Non-pigmented ciliary epithelial cell (primary cell): ENCODE results near the gene CFAP65.
A peak's percentile ranks its signal among the peaks of the same experiment; 100 is the strongest.

Experiments used
- DNase-seq: peaks from one replicate; pipeline ENCODE4 v3.0.0-alpha.2; 2010; ENCODE audit warnings: low read depth

Gene CFAP65

GRCh38 chr2:219030177-219030940 lies 11.0 kb downstream of the CFAP65 start:
- DNase-seq, result no peak

GRCh38 chr2:219029829-219030165 lies 11.5 kb downstream of the CFAP65 start:
- peak; percentile 32 for DNase-seq

GRCh38 chr2:219028996-219029828 lies 12.1 kb downstream of the CFAP65 start:
- DNase-seq, result no peak

DNA sequence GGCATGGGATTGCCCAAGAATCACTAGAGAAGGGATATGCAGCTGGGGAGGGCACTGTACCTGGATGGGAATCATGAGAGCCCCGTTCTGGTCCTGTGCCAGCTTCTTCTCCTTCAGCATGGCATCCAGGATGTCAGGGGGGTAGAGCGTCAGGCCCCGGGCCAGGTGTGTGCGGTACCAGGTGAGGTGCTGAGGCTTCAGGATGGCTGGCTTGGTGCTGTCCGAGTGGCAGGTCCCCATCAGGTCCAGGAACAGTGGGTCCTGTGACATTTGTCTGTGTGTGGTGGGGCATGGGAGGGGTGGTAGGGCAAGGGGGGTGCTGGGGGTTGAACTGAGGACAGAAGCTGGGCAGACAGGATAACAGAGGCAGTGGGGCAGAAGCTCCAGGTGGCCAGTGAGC lies 13.2 kb downstream of the CFAP65 start:
- DNase-seq, result no peak

- no peak for DNase-seq
Observed at GRCh38 chr2:219027511-219028055, 13.7 kb downstream of the CFAP65 start.

- DNase-seq, result no peak
Observed at GRCh38 chr2:219026946-219027345, 14.4 kb downstream of the CFAP65 start.

GRCh38 chr2:219025637-219026585 lies 15.4 kb downstream of the CFAP65 start:
- no peak for DNase-seq

DNA sequence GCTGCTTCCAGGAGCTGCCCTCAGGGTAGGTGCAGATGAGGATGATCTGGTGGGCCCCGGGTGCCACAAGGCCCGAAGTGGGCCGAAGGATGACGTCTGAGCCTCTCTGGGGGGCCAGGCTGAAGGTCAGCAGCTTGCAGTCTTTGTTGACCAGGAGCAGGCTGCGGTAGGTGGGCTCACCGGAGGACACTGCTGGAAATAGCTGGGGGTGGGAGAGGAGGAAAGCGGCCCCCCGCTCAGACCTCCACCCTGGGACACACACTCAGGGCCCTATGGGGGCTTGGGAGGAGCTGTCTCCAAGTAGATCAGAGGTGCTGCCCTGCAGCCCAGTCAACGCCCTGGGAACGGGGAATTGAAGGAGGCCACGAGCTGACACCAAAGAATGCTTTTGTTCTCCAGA lies 17.3 kb downstream of the CFAP65 start:
- no peak for DNase-seq

DNA sequence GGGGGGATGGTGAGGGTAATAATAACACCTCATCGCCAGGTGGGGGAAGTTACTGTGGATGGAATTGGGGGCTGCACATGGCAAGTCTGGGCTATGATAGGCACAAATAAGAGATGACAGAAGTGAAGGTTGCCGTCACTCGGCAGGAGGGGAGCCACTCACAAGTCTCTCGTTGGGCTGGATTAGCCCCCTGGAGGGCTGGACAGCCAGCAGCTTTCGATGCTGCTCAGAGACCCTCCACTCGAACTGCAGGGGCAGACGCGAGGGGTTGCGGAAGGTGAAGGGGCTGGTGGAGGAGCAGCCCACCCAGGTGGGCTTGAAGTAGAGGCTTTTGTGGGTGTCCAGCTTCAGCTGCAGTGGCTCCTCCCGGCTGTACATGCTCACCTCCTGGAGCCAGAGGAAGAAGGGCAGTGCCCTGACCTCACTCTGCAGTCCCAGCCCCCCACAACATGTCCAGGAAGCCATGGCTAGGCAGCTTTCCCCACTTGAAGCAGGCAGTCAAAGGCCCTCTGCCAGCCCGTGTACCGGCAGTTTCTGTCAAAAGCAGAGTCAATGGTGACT lies 18.2 kb downstream of the CFAP65 start:
- no peak for DNase-seq

- DNase-seq, result no peak
Observed at GRCh38 chr2:219022616-219023015, 18.7 kb downstream of the CFAP65 start.

DNA sequence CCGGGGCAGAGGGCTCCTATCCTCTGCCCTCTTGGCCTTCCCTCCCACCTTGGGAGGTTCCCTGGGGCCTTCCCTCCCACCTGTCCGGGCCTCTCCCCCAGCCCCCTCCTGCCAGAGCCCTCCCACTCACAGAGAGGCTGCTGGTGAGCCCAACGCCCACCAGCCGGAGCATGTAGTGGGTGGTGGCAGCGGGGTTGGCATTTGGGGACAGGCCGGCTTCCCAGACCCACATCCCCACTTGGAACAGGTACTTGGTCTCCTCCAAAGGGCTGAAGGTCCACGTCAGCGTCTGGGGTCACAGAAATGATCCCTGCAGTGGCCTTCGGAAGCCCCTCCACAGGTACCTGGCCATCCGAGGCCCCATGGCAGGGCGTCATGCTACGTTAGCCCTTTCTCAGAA lies 19.3 kb downstream of the CFAP65 start:
- DNase-seq, result no peak

DNA sequence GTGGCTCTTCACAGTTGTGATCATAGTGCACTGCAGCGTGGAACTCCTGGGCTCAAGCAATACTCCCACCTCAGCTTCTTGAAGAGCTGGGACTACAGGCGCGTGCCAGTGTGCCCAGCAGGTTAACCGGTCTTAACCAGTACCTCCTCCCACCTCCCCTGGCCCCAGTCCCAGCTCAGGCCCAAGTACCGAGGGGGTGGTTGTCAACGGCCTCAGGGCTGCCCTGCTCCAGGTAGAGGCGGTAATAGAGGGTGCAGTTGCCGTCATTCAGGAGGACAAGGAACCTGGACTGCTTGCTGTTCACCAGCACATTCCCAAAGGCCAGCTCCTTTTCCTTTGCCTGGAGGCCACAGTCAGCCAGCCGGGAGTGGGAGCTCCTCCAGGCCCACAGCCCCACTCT lies 19.7 kb downstream of the CFAP65 start:
- no peak for DNase-seq

DNA sequence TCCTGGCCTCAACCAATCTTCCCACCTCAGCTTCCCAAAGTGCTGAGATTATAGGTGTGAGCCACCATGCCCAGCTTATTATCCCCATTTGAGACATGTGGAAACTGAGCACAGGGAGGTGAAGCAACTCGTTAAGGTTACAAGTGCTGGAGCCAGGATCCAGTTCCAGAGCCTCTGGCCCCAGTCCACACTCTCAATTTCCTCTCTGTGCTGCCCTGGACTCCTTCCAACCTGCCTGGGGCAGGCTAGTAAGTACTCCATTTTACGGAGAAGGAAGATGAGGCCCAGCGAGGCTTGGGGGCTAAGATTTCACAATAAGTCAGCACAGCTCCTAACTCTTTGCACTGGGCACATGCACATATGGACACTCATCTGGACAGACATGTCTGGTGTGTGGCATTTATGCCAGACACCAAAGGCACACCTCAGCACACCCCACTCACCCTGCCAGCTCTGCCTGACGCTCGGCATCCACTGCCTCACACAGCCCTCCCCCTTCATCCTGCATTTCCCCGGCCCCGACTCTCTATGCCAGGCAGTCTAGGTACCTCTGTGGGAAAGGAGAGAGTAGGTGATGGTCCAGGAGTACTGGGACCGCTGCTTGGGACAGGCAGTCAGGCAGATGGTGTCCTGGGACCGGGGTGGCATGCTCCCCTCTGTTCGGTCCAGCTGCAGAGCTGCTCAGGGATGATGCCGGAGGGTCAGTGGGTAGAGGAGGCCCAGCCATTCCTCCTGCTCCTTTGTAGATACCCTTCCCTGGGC lies 20.5 kb downstream of the CFAP65 start:
- no peak for DNase-seq

- DNase-seq, result no peak
Observed at GRCh38 chr2:219019436-219019835, 21.9 kb downstream of the CFAP65 start.

DNA sequence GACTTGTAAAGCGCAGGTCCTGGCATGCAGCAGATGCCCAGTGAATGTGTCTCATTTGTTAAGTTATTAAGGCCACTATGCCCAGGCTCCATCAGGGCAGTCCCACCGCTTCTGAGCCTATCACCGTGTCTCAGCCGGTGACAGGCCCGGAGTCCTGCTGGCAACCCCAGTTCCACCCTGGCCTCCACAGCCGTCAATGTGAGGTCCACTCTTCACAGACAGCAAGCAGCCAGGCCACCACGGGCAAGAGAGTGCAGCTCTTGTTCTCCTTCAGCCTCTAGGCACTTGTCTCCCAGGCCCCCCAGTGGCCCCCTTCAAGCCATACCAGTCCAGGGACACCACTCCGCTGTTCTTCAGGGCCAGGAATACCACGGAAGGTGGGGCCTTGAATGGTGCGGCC lies 22.6 kb downstream of the CFAP65 start:
- DNase-seq, result no peak

DNA sequence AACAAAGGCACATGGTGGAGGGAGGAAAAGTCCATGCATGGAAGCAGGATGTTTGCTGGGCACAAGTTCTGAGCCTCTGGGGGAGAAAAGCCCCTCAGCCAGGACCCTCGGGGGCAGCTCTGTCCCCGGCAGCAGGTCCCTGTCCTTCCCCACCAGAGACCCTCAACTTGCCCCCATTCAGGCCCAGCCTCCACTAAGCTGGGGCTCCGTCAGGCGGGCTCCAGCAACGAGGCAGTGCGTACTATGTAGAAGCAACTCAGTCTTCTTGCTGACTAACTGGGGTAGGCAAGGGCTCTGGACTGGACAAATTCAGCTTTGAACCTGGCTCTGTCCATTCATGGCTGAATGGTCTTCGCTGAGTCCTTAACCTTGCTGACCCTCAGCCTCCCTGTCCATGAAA lies 23.0 kb downstream of the CFAP65 start:
- no peak for DNase-seq

DNA sequence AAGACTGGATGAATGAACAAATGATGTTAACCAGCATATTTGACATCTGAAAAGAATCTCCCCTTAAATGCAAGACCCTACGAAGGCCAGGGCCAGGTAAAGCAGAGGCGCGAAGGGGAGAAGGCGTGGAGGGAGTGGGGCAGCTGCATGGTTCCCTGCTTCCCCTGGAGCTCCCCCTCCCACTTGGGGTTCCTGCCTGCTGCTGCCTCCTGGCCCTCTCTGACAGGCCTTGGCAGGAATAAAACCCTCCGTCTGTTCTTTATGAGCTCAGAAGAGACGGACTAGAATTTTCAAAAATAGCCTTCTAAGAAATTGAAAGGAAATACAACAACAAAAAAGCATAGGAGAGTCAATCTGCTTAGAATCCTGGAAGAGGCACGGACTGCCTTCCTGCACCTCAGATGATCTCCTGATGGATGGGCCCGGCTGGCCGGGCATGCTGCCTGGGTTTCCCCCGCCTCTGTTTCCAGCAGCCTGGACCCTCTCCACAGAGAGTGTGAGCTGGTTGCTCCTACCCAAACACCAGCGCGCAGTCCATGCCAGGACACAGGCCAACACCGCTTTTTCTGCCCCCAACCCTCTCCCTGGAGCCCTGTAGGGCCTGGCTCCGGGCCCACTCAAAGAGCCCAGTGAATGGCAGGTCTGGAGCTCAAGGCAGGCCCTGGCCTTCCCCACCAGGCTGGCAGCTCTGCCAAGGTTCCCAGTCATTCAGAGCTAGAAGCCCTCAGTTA lies 23.9 kb downstream of the CFAP65 start:
- DNase-seq, result no peak

- no peak for DNase-seq
Observed at GRCh38 chr2:219016721-219017120, 24.6 kb downstream of the CFAP65 start.

DNA sequence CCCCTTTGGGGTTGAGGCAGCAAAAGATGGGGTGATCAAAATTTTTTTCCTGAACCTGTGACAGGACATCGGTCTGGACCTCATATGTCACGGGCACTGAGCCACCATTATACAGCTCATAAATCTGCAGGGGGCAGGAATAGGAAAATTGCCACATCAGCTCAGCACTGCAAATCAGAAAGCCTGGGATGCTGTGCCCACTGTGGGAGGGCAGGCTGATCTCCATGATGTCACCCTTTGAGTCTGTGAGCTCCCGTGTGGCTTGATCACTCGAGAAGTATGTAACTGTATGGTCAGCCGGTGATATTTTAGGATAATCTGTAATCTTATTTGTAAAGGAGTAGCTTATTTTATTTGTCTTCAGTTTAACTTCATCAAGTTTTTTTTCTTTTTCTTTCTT lies 30.4 kb downstream of the CFAP65 start:
- DNase-seq, result no peak

GRCh38 chr2:219010162-219010756 lies 31.1 kb downstream of the CFAP65 start:
- DNase-seq, result no peak
